NK-92 (cell line): ENCODE data around the gene PDE5A.

Experiments
- DNase-seq: peaks from one replicate; lab custom pipeline; 2025; ENCODE audit not compliant: unreplicated experiment; lab: John Stamatoyannopoulos, UW

The PDE5A gene

DNA sequence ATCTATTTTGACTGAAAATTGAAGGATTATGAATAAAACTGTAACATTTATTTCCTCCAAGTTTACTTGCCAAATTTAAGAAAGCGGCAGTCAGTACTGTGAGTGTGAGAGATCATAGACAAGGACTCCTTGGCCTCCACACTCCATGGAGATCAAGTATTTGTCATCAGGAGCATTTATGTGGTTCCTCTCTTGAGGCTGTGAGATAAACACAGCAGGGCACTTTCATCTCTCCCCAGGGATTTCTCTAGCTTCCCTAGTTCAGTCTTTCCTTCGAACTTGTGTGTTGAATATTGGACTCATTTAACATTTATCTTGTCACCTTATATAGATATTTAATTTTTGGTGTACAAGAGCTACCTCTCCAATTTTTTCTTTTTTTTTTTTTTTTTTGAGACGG, 40.8 kb downstream of the PDE5A start:
- DNase-seq: no peak

DNA sequence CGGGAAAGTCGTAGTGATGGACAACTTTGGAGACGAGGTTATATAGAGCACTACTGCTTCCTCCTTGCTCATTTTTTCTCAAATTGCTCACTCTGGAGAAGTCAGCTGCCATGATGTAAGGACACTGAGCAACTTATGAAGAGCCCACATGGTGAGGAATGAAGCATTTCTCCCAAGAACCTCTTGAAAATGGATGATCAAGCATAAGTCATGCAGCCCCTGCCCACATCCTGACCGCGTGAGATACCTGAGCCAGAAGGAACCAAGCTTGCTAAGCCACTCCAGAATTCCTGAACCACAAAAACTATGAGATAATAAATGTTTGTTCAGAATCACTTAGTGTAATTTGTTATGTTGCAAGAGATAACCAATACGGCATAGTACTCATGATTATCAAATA, 42.8 kb downstream of the PDE5A start:
- no peak for DNase-seq

DNA sequence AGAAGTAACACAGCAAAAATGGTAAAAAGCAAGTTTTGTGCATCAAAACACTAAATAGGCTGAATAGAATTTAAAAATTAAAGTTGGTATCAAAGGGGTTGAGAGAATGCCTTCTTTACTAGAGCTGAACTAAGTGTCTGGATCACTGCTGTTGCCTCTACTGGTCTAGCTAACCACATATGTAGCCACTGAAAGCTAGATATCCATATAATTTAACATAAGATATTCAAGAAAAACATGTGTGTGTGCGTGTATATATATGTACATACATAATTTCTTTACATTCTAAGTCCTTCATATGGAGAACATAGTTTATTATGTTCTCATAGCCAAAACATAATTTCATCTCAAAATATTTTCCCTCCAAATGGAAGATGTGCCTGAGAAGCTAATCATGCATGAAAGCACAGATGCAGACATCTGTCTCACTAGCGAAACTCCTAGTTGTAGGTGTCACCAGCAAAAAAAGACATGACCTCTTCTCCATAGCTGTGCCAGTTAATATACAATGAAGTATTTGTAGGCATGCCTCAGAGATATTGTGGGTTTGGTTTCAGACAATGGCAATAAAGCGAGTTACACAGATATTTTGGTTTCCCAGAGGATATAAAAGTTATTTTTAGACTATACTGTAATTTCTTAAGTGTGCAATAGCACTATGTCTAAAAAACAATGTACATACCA, 47.3 kb downstream of the PDE5A start:
- no peak for DNase-seq

DNA sequence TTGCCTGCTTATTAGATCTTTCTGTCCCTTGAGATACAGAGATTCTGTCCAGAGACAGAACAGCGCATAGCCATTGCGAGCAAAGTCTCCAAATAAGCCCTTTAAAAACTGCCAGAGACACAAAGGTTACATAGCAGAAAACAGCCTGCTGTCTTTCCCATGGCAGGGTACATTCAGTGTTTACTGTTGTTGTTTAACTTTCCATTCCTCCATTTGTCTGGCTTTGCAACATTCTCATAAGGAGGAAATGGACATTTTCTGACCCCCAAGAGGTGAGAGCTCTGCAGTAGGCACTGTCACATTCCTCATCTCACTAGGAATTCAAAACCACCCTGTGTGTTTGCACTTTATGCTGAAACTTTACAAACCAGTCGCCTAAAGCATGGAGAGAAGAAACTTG, 48.3 kb downstream of the PDE5A start:
- no peak for DNase-seq

DNA sequence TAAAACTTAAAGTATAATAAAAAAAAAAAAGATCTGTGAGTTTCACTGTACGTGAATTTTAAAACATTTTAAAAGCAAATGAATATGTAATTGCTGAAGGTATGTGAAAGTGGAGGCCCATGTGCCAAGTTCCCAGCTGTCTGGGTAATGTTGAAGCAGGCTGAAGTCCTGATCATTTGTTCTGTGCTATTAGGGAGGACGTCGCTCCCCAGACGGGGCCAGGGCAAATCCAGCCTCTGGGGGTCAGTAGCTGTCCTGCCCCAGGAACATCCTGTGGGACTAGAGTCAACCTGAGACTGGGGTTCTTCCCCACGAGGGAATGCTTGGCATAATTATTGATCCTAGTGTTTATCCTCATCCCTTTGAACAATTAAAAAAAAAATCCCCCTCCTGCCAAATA, 48.8 kb downstream of the PDE5A start:
- no peak for DNase-seq

DNA sequence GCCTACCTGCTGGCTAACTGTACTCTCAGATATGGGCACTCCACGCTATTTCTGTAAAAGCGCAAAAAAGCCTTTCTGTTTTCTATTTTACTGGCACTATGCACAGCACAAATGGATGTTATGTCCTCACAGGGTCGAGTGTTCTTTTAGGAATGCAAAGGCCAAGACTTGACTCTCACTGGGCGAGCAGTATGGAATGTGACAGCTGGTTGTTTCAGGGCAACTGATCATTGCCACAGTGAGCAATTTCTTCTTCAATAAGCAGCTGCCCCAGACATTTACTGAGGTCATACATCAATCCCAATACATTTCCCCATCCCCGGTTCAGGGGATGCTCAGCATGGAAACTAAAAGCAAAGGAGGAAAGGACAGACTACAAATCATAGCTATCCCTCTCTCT, 58.2 kb downstream of the PDE5A start:
- no peak for DNase-seq

DNA sequence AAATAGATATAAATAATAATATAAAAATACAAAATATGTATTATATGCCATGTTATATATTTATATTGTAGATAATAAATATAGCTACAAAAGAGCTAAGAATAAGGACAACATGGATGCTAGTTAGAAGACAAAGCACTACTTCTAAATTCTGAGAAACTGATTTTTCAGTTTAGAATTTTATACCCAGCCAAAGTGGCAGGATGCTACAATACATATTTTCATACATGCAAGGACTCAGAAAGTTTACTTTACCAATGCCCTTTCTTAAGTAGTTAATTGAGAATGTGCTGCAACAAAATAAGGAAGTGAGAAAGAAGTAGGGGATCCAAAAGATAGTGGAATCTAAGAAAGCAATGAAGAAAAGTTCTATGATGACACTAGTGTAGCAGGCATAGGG, 64.5 kb downstream of the PDE5A start:
- DNase-seq: no peak

DNA sequence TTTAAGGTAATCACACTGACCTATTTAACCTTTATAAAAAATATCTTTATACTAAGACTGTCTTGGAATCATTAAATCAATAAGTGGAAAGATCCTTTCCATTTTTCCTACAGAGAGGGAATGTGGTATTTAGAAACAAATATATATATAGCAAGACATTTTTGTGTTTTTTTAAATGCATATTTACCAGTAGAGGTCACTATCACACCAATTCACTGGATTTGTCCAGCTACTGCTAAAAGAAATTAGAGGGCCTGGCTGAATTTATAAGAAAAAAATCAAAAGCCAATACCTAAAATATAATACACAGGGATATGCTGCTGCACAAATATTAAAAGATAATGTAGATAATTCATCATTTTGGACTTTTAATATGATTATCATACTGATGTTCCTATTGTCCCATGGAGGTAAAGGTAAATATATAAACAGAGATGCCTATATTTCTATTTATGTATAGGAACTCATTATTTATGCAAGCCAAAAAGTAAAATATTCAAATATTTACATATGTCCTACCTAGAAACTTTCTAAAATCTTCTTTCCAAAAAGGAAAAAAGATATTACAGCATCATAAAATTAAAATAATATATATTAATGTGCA, 69.5 kb downstream of the PDE5A start:
- DNase-seq: no peak

DNA sequence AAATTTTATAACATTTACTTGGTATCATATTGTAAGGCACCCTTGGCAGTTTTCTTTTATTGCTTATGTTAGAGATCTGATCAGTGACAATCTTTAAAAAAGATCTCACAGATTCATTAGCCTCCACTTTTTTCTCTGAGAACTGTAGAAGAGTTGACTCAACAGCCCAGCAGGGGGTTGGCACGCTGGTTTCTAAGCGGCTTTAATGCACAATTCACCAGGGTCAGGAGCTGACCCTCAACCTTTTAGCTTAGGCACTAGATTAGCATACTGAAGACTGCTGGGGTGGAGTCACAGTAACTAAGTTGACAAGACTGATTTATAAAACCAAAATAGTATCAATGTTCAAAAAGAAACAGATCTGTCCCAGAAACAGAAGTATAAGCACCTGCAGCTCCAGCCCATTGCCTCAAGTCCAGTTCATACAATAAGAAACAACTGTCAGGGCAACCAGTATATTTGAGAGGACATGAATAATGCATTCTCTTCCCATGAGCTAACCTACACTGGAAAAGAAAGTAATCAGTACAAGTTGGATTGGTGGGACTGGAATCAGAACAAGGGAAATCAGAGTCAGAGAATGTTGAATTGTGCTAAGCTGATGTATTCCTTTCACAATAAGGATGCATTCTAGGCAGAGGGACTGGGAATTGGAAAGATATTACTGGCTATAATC, 77.6 kb downstream of the PDE5A start:
- no peak for DNase-seq

DNA sequence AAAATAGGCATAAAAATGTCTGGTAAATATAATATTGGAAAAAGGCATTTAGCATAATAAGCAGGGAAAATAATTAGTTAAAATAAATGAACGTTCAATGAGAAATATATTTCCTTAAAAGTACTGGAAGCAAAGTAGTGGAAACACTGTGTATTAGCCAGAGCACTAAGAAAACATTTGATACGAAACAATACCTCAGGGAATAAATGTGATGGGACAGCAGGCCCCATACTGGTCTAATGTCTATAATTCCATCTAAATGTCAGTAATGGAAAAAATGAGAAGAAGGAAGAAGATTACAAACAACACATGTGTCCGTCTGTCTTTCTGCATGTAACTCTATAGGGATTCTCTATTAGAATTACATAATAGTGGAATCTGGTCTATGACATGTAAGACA, 79.0 kb downstream of the PDE5A start:
- no peak for DNase-seq

DNA sequence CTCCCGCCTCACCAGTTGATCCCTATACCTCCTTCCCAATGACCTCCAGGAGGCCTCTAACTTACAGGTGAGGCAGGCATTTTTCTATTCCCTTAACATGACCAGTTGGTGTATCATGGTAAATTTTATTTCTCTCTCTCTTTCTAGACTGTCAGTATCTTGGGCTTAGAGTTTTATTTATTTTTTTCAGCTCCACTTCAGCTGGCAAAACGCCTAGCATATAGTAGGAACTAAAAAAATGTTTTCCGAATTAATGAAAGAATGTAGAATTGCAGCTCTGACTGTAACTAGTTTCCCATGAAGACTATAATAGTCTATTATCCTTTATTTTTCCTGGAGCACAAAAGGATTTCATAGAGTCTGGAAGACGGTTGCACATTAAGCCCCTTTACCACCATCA, 84.8 kb downstream of the PDE5A start:
- DNase-seq: no peak

DNA sequence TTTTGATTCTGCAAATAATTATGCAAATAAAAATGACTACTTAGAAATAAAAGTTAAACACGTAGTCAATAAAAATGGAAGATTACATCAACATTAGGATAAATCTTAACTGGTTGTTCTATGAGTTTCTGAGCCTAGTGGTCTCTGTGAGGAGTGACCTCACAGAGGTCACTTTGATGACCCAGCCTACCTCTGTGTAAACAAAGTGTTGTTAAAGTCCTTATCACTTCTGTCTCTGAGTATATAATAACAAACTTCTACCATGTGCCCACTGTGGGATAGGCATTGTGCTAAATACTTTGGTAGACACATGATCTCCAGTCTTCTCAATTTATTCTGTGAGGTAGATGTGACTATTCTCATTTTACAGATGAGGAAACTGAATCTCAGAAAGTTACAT, 85.4 kb downstream of the PDE5A start:
- no peak for DNase-seq

DNA sequence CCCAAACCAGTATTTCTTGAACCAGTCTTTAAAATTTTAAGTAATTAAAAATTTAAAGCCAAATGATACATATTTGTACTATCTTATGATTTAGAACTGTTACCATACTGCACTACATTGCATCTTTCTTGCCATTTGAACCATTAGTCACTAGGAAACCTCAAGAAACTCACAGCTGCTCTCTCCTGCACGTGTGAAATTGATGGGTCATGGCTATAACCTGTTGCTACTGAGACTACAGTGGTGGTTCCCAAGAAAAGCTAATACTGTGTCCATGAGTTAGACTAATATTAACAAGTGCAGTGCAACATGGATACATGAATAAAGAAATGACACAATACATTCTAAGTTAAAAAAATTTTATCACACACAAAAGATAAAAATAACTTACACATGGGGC, 88.4 kb downstream of the PDE5A start:
- DNase-seq: no peak

DNA sequence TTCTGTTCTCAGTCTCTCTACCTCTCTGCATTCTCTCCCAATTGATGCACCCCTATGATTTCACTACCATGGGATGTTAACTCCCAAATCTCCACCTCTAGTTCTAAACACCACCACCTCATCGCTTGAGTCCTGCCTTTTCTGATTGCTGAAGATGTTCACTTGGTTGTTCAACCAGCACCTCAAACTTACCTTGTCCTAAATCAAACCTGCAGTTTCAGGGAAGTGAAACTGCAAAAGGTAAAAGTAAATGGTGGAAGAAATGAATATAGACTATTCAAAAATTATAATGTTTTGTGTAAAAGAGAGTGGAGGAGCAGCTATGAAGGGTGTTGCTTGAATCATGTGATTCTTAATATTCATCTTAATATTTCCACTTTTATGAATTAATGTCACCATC, 91.0 kb downstream of the PDE5A start:
- no peak for DNase-seq

DNA sequence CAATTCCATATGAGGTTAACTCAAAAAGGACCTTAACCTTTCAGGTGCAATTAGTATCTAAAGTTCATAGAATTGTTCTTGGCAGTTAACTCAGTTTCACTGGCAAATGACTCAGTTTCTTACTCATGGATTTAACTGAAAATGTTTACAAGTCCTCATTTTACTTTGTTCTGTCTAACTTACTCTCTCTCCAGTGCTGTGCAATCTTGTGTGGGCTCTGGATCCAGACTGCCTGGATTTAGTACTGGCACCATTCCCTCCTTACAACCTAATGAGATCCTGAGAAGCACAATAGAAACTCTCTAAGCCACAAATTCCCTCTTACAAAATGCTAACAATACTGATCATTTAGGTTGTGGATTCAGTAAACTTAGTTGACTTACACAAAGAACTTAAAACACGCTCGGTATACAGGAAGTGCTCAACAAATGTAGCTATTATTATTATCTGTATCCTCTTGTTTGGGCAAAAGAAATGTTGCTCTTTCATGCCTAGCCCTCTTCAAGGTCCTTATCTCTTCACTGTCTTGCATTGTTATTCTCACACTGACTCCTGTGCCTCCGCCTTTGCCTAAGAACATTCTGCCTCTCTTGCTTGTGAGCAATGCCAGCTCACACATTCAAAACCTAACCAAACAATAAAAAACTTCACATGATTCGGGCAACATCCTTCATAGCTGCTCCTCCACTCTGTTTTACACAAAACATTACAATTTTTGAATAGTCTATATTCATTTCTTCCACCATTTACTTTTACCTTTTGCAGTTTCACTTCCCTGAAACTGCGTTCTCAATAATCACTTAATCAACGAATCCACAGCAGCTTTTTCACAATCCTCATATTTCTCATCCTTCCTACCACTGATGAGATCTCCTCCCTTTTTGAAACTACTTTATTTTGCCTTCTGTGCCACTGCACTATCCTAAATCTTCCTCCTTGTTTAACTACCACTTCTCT, 91.8 kb downstream of the PDE5A start:
- no peak for DNase-seq

DNA sequence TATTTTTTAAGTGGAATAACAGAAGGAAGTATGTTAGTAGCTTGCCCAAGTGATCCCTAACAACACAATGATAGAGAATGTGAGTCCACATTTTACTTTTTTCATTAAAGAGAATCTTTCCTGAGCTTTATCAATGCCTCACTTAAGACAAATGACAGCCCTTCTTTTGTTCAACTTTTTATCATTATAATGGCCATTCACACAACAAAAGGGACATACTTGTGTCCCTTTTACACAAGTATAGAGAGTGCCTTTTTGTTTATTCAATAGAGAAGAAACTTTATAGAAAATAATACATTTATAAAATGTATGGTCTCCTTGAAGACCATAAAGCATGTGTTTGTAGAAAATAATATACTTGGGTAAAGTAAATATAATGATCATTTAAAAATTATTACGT, 96.3 kb downstream of the PDE5A start:
- no peak for DNase-seq

DNA sequence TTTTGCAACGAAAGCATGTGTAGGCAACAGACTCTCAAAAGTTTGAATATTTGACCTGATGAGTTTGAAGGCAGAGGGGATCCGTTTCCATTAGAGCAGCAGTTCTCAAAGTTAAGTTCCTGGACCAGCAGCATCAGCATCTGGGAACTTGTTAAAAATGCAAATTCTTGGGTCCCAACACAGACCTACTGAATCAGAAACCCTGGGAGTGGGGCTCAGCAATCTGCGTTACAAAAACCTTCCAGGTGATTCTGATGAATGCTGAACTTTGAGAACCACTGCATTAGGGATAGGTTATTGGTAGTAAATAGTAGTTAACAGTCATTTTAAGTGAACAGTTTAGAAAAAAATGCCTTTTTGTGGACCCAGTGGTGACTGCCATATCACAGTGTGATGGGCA, 98.8 kb downstream of the PDE5A start:
- no peak for DNase-seq

DNA sequence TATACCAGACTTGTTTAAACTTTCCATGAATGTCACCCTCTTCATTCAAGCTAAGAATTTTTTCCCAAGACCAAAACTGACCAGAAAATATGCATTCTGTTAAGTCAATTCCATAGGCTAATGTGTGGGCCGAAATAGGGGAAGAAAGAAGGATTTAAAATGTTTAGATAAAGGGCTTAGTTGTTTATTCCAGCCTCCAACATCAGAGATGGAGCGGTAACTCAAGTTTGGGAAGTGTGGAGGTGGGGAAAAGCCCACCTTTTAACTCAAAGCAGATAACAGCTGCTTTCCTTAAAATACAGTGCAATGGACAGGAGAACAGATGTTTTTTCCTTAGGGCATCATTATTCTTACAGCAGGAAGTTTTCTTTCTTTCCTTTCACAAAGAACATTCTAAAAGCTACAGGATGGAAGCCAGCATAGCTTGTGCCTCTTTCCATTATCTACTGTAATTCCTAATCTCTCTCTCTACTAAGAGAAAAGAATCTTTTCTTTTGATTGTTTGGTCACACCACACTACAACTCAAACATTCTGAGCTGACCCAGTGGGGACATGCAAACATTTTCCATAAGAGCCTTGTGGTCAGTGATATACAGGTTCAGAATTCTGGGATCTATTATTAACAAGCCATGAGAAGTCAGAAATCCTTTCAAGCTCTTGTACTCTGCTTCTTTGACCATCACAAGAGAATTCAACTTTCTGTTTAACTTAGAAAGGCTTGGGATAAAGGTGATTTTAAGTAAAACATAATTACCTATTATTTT, 101.6 kb downstream of the PDE5A start:
- no peak for DNase-seq

DNA sequence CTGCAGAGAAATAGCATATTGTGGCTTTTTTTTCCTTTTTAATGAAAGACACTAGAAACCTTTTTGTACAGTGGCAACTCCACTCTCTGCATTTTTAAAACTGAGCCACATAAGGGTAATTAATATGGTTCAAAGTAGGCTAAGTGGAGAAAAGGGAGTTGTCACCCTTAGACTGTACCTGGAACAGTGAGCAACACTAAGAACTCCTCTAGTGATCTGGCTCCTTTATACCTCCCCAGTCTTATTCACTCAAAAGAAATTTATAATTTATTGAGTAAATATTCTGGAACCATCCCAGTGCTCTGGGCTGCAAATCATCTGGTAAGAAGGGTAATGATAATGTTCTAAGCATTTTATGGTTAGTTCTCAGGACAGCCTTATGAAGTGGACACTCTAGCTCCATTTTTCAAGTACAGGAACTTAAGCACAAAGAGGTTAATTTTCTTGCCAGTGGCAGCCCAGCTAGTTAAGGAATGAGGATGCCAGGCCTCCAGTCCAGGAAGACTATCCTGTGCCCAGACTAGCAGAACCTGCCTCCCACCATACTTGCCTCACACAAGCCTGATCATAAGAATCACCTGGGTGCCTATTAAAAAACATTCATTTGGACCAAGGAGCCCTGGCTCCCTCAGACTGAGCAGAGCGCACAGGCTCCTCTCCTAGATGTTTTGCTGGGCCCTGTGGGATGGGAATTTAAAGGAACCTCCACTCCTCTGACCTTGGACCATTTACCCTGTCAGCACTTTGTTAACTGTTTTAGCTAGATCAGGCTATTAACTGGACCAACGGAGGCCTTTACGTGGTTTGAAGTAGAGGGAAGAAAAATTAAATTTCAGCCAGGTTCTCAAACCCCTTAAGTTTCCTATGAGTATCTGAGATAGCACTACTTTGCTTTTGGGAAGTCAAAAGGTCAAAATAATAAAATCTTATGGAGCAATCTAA, 102.6 kb downstream of the PDE5A start:
- DNase-seq: no peak
